ENCODE results near the gene ATP10A. TPM values are rescaled to one million over a fixed set of nuclear protein-coding genes. Genes with fewer than 3 reads are reported as not detected.

The ATP10A gene
- total RNA-seq, 2 experiments from 2014 or later = 0.06 TPM; not detected in 1

GRCh38 chr15:25732191-25732590, 130.9 kb downstream of the ATP10A start:
- Histone ChIP-seq H3K9me2 (ENCODE audit: insufficient read depth, low read length) (no peaks in the 10 kb centered on the region), H2AFZ (ENCODE audit: low read length) (no peak overlapping the region), H3K4me2 (ENCODE audit: low read length) (no peak overlapping the region), H3K79me2 (ENCODE audit: insufficient read depth, low read depth, low read length) (no peaks in the 10 kb centered on the region), H3K36me3 (ENCODE audit: insufficient read depth, low read length) (no peaks in the 10 kb centered on the region), H3K4me1 (ENCODE audit: insufficient read depth, low read length, poor library complexity, severe bottlenecking) (no peaks in the 10 kb centered on the region), H3K9me3 (ENCODE audit: low read length) (no peaks in the 10 kb centered on the region), H4K20me1 (ENCODE audit: insufficient read depth, low read length) (no peaks in the 10 kb centered on the region), H3K4me3 (ENCODE audit: low read depth, low read length, poor library complexity, severe bottlenecking) (no peak overlapping the region), H3K27ac (ENCODE audit: low read depth, low read length, poor library complexity, severe bottlenecking) (no peak overlapping the region)
- ChIA-PET POLR2A (interaction anchor here (0.6 to 0.7 kb wide), 2 partner anchors 133 to 392 kb away, joined by 4 to 6 read pairs; no protein-coding TSS in a partner anchor), CTCF (ENCODE audit: unreplicated experiment) (no interaction called here)
- no TSS peak for BruUV-seq (replicated peaks)
- TF ChIP-seq EZH2phosphoT487 (IDR thresholded peaks at IDR 0.05; ENCODE audit: borderline replicate concordance, low read depth, low read length) = no peak
- no peak for TF ChIP-seq CTCF (conservative IDR thresholded peaks at IDR 0.05; ENCODE audit: low read length)
- intact Hi-C loops (cut with micrococcal nuclease; ENCODE audit: unreplicated experiment) = no loop called here
- DNase-seq (ENCODE audit: low spot score) = no peak

- Histone ChIP-seq H3K79me2 (ENCODE audit: insufficient read depth, low read depth, low read length) (no peaks in the 10 kb centered on the region), H3K9me3 (ENCODE audit: low read length) (no peaks in the 10 kb centered on the region), H4K20me1 (ENCODE audit: insufficient read depth, low read length) (no peaks in the 10 kb centered on the region), H3K9me2 (ENCODE audit: insufficient read depth, low read length) (no peaks in the 10 kb centered on the region), H3K4me2 (ENCODE audit: low read length) (no peak overlapping the region), H3K4me1 (ENCODE audit: insufficient read depth, low read length, poor library complexity, severe bottlenecking) (no peaks in the 10 kb centered on the region), H3K4me3 (ENCODE audit: low read depth, low read length, poor library complexity, severe bottlenecking) (no peak overlapping the region), H3K27ac (ENCODE audit: low read depth, low read length, poor library complexity, severe bottlenecking) (no peak overlapping the region), H2AFZ (ENCODE audit: low read length) (no peak overlapping the region), H3K36me3 (ENCODE audit: insufficient read depth, low read length) (no peaks in the 10 kb centered on the region)
- no peak for TF ChIP-seq EZH2phosphoT487 (IDR thresholded peaks at IDR 0.05; ENCODE audit: borderline replicate concordance, low read depth, low read length)
- no peak for TF ChIP-seq CTCF (conservative IDR thresholded peaks at IDR 0.05; ENCODE audit: low read length)
- DNase-seq (ENCODE audit: low spot score) = no peak
- ChIA-PET CTCF (ENCODE audit: unreplicated experiment) (no interaction called here), POLR2A (no interaction called here)
- intact Hi-C loops (cut with micrococcal nuclease; ENCODE audit: unreplicated experiment) = no loop called here
- no TSS peak for BruUV-seq (replicated peaks)
Observed at GRCh38 chr15:25731411-25731810, 131.7 kb downstream of the ATP10A start.

DNA sequence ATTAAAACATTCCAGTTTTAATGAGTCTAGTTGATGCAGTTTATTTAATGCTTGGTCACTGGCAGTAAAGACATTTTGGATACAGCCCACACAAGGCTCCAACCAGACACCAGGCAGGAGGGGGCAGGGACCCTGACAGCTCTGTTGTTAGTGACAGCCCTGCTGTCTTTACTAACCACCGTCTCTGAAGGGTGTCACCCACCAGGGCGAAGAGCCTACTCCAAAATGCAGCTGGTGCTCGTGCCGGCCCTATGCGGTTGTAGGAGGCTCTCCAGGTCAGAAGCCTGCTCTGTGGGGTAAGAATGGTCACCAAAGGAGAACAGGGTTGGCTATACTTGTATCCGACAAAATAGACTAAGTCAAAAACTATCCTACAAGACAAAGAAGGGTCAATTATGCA, 132.2 kb downstream of the ATP10A start:
- no peak for DNase-seq (ENCODE audit: low spot score)
- Histone ChIP-seq H3K9me3 (ENCODE audit: low read length) (no peaks in the 10 kb centered on the region), H3K9me2 (ENCODE audit: insufficient read depth, low read length) (no peaks in the 10 kb centered on the region), H3K79me2 (ENCODE audit: insufficient read depth, low read depth, low read length) (no peaks in the 10 kb centered on the region), H4K20me1 (ENCODE audit: insufficient read depth, low read length) (no peaks in the 10 kb centered on the region), H3K4me3 (ENCODE audit: low read depth, low read length, poor library complexity, severe bottlenecking) (no peak overlapping the region), H3K27ac (ENCODE audit: low read depth, low read length, poor library complexity, severe bottlenecking) (no peak overlapping the region), H2AFZ (ENCODE audit: low read length) (no peak overlapping the region), H3K4me2 (ENCODE audit: low read length) (no peak overlapping the region), H3K36me3 (ENCODE audit: insufficient read depth, low read length) (no peaks in the 10 kb centered on the region), H3K4me1 (ENCODE audit: insufficient read depth, low read length, poor library complexity, severe bottlenecking) (no peaks in the 10 kb centered on the region)
- BruUV-seq (replicated peaks) = no TSS peak
- ChIA-PET CTCF (ENCODE audit: unreplicated experiment) (no interaction called here), POLR2A (no interaction called here)
- TF ChIP-seq EZH2phosphoT487 (IDR thresholded peaks at IDR 0.05; ENCODE audit: borderline replicate concordance, low read depth, low read length) (no peak), CTCF (conservative IDR thresholded peaks at IDR 0.05; ENCODE audit: low read length) (no peak)
- intact Hi-C loops (cut with micrococcal nuclease; ENCODE audit: unreplicated experiment) = no loop called here
